Endothelial cell of umbilical vein (primary cell): Measurements from ENCODE around the gene ACTR2. TPM values are rescaled to one million over a fixed set of nuclear protein-coding genes. Genes with fewer than 3 reads are reported as not detected.

Source experiments
- BruUV-seq: library from RNA; stranded (reverse); fragments of 400-500 nt; replicated peaks from 2 replicates; lab custom pipeline; 2021; lab: Mats Ljungman, UMichigan
- CTCF ChIA-PET: fragments of 300-600, 350-600 bp; sonication (Branson Sonifier 250); formaldehyde crosslinking; loops from one replicate; lab custom pipeline; 2021; ENCODE audit warnings: antibody characterized with exemption, inconsistent platforms; lab: Charles Lee
- POLR2A ChIA-PET: fragments of 300-600, 350-600 bp; sonication (Branson Sonifier 250); formaldehyde crosslinking; loops from one replicate; lab custom pipeline; 2021; ENCODE audit warnings: antibody characterized with exemption, inconsistent platforms; lab: Charles Lee
- DNase-seq: peaks from one replicate; pipeline ENCODE4 v3.0.0-alpha.2; 2011; ENCODE audit warnings: low read depth, low spot score
- FAIRE-seq: peaks from 2 replicates; lab custom pipeline; 2011; peaks lifted over from hg19 to GRCh38; lab: Jason Lieb, UNC
- H2AFZ ChIP-seq: 2 replicates; pipeline ENCODE4 v1.6.0; 2012; ENCODE audit warnings: low read depth, low read length, control low read depth, inconsistent platforms
- H3K27ac ChIP-seq: 2 replicates; pipeline ENCODE4 v1.5.1; 2011; ENCODE audit warnings: low read depth, mild to moderate bottlenecking, control low read depth, low read length, moderate library complexity; ENCODE audit not compliant: insufficient read depth
- H3K27me3 ChIP-seq, 2 experiments: 2 replicates each; pipeline versions ENCODE4 v1.6.0 to v1.6.1; 2011; ENCODE audit warnings: low read length in 2 of 2, mixed read lengths in 1 of 2; ENCODE audit not compliant: control insufficient read depth in 2 of 2, insufficient read depth in 2 of 2
- H3K36me3 ChIP-seq, 2 experiments: 2 replicates in 1 of 2; 3 replicates in 1 of 2; pipeline ENCODE4 v1.5.1; 2011; ENCODE audit warnings: low read length in 2 of 2, mild to moderate bottlenecking in 1 of 2, moderate library complexity in 1 of 2; ENCODE audit not compliant: control insufficient read depth in 2 of 2, insufficient read depth in 2 of 2; ENCODE audit errors: extremely low read depth in 1 of 2
- H3K4me1 ChIP-seq: 3 replicates; pipeline ENCODE4 v1.5.1; 2011; ENCODE audit warnings: mild to moderate bottlenecking, low read length; ENCODE audit not compliant: control insufficient read depth, insufficient read depth; ENCODE audit errors: extremely low read depth
- H3K4me2 ChIP-seq: 2 replicates; pipeline ENCODE4 v1.6.1; 2011; ENCODE audit warnings: low read length, control low read depth, mixed read lengths; ENCODE audit not compliant: insufficient read depth
- H3K4me3 ChIP-seq, 3 experiments: fragments of 200-600 bp in 1 of 3; sonication (generic), shearing (Covaris generic) in 1 of 3; replicated peaks in 1 of 3; 2 replicates each; pipeline ENCODE4 v1.5.1; 2011 to 2016; ENCODE audit warnings: control low read depth in 3 of 3, low read length in 3 of 3, mild to moderate bottlenecking in 2 of 3, inconsistent platforms in 1 of 3, low read depth in 1 of 3, moderate library complexity in 1 of 3; ENCODE audit not compliant: insufficient read depth in 1 of 3
- H3K79me2 ChIP-seq: 2 replicates; pipeline ENCODE4 v1.6.0; 2012; ENCODE audit warnings: low read length, inconsistent platforms; ENCODE audit not compliant: control insufficient read depth, insufficient read depth
- H3K9ac ChIP-seq: replicated peaks from 2 replicates; pipeline ENCODE3; 2011; ENCODE audit warnings: low read length, control low read depth; ENCODE audit not compliant: insufficient read depth; ENCODE audit errors: extremely low read depth
- H3K9me1 ChIP-seq: replicated peaks from 3 replicates; pipeline ENCODE4 v1.6.0; 2011; ENCODE audit warnings: mild to moderate bottlenecking, low read length; ENCODE audit not compliant: control insufficient read depth, insufficient read depth; ENCODE audit errors: extremely low read depth
- H3K9me3 ChIP-seq: replicated peaks from 2 replicates; pipeline ENCODE4 v1.5.1; 2012; ENCODE audit warnings: low read length, inconsistent platforms; ENCODE audit not compliant: control insufficient read depth, insufficient read depth
- H4K20me1 ChIP-seq: replicated peaks from 2 replicates; pipeline ENCODE3; 2011; ENCODE audit warnings: mild to moderate bottlenecking, low read length; ENCODE audit not compliant: control insufficient read depth, insufficient read depth; ENCODE audit errors: extremely low read depth
- CTCF ChIP-seq, 2 donors: IDR thresholded peaks; 1 replicate in 1 of 2; 2 replicates in 1 of 2; pipeline ENCODE4 v1.5.1; 2011; ENCODE audit warnings: low read length in 2 of 2, mild to moderate bottlenecking in 2 of 2, moderate library complexity in 2 of 2, control low read depth in 1 of 2, inconsistent platforms in 1 of 2, low read depth in 1 of 2; ENCODE audit not compliant: insufficient read depth in 1 of 2; ENCODE audit errors: extremely low read depth in 1 of 2
- EZH2 ChIP-seq: IDR thresholded peaks from 2 replicates; pipeline ENCODE4 v1.6.1; 2012; ENCODE audit warnings: borderline replicate concordance, low read depth, mild to moderate bottlenecking, moderate library complexity, low read length, inconsistent platforms; ENCODE audit not compliant: severe bottlenecking
- FOS ChIP-seq: IDR thresholded peaks from 2 replicates; pipeline ENCODE4 v1.6.1; 2011; ENCODE audit warnings: mild to moderate bottlenecking, low read length, moderate library complexity, borderline replicate concordance; ENCODE audit not compliant: insufficient read depth
- GATA2 ChIP-seq: IDR thresholded peaks from 2 replicates; pipeline ENCODE4 v1.7.0; 2011; ENCODE audit warnings: low read depth, mild to moderate bottlenecking, moderate library complexity, mixed read lengths, low read length; ENCODE audit not compliant: insufficient read length, insufficient read depth
- JUN ChIP-seq: IDR thresholded peaks from 2 replicates; pipeline ENCODE4 v1.6.1; 2011; ENCODE audit warnings: borderline replicate concordance, low read depth; ENCODE audit not compliant: insufficient read length, insufficient read depth
- MAX ChIP-seq: IDR thresholded peaks from 2 replicates; pipeline ENCODE4 v1.6.1; 2011; ENCODE audit not compliant: insufficient read depth, insufficient read length
- MYC ChIP-seq: IDR thresholded peaks from one replicate; pipeline ENCODE4 v1.6.1; 2011; ENCODE audit warnings: mild to moderate bottlenecking, low read depth, low read length
- POLR2A ChIP-seq: IDR thresholded peaks from 2 replicates; pipeline ENCODE4 v1.6.1; 2012; ENCODE audit warnings: low read depth, mild to moderate bottlenecking, control low read depth, low read length
- POLR2AphosphoS5 ChIP-seq: IDR thresholded peaks from 2 replicates; pipeline ENCODE4 v1.6.1; 2012; ENCODE audit warnings: low read depth, mild to moderate bottlenecking, control low read depth, low read length, moderate library complexity; ENCODE audit not compliant: insufficient read depth
- dilution Hi-C: fragments of 300-500 bp; cut with MboI; formaldehyde crosslinking; loops from one replicate; pipeline ENCODE4 v1.15.0; 2019; ENCODE audit warnings: low sequenced_read_pairs; ENCODE audit not compliant: extremely low pct_ligation_motif_present
- intact Hi-C: fragments of 100-400 bp; cut with micrococcal nuclease; formaldehyde crosslinking; loops from one replicate; pipeline ENCODE4 v1.10.0; 2022
- polyA plus RNA-seq, 4 experiments: library from polyadenylated mRNA; depleted of rRNA in 3 of 4; stranded (reverse) in 3 of 4; unstranded in 1 of 4; fragments of >200 nt; gene quantifications; 2 replicates each; pipeline versions ENCODE4 v1.2.1 to v1.2.3, GENCODE V29; 2011 to 2012; ENCODE audit warnings: missing spikeins in 1 of 4
- total RNA-seq: library from RNA; stranded (reverse); gene quantifications from 2 replicates; pipeline ENCODE4 v1.2.3, GENCODE V29; 2021

ACTR2 gene
- total and polyA plus RNA-seq, 2 donors (not counting 3 experiments of a cell fraction or from before 2014, with no cell fraction given): 48.7 to 287 TPM

- Histone ChIP-seq H4K20me1 (no peaks in the 10 kb centered on the region), H3K36me3 (no peaks in the 10 kb centered on the region), H3K27ac (no peak overlapping the region), H3K27me3 (peaks cover 14 to 45% of the 10 kb centered on the region in 2 experiments), H3K9ac (no peak overlapping the region), H3K9me1 (no peaks in the 10 kb centered on the region), H3K9me3 (no peaks in the 10 kb centered on the region), H2AFZ (no peak overlapping the region), H3K4me1 (peaks cover 2% of the 10 kb centered on the region), H3K4me2 (no peak overlapping the region), H3K4me3 (no peak overlapping the region), H3K79me2 (no peaks in the 10 kb centered on the region)
- no peak for TF ChIP-seq CTCF (IDR thresholded peaks at IDR 0.05; ENCODE audit: extremely low read depth in 1 of 2, insufficient read depth in 1 of 2, low read depth in 1 of 2, low read length in 2 of 2)
- TF ChIP-seq MAX: no peak
- TF ChIP-seq GATA2: no peak
- TF ChIP-seq EZH2: no peak
- no peak for TF ChIP-seq JUN
- TF ChIP-seq FOS: no peak
- no peak for TF ChIP-seq POLR2AphosphoS5
- TF ChIP-seq MYC: no peak
- TF ChIP-seq POLR2A: no peak
- FAIRE-seq (no peak), DNase-seq (no peak)
- intact Hi-C loops: no loop called here
- POLR2A ChIA-PET: no interaction called here
- dilution Hi-C loops: no loop called here
- CTCF ChIA-PET: no interaction called here
- BruUV-seq: no TSS peak
Observed at GRCh38 chr2:65298089-65298488, 70.5 kb downstream of the ACTR2 start.
